ENCODE data around the gene PHF23.

DNA sequence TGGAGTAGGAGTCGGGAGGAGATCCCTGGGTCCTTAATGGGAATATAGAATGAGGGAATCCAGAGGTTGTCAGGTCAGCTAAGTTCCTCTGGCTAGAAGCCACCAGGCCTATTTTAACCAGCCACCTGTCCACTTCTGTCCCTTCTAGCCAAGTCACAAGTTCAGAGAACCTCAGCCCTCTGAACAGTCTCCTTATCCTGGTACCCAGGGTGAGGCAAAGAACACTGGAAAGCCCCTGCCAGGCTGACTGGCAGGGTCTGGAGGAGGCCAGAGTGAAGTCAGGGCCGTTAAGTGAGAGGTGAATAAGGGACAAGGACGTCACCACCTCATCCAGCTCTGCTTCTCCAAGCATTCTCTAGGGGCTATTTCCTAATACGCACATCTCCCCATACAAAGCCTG lies 9.5 kb upstream of the PHF23 start:
- TF ChIP-seq EZH2 (IDR thresholded peaks at IDR 0.05; ENCODE audit: borderline replicate concordance, low read depth, low read length, severe bottlenecking) = no peak
- TF ChIP-seq, protein P1, sequence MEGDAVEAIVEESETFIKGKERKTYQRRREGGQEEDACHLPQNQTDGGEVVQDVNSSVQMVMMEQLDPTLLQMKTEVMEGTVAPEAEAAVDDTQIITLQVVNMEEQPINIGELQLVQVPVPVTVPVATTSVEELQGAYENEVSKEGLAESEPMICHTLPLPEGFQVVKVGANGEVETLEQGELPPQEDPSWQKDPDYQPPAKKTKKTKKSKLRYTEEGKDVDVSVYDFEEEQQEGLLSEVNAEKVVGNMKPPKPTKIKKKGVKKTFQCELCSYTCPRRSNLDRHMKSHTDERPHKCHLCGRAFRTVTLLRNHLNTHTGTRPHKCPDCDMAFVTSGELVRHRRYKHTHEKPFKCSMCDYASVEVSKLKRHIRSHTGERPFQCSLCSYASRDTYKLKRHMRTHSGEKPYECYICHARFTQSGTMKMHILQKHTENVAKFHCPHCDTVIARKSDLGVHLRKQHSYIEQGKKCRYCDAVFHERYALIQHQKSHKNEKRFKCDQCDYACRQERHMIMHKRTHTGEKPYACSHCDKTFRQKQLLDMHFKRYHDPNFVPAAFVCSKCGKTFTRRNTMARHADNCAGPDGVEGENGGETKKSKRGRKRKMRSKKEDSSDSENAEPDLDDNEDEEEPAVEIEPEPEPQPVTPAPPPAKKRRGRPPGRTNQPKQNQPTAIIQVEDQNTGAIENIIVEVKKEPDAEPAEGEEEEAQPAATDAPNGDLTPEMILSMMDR (IDR thresholded peaks at IDR 0.05; ENCODE audit: borderline replicate concordance, extremely low read depth, low read length, poor library complexity, severe bottlenecking) = no peak

Measured in DND-41 (cell line).